ENCODE measurements around the gene KCNC1. TPM values are rescaled to one million over a fixed set of nuclear protein-coding genes. Genes with fewer than 3 reads are reported as not detected.

KCNC1 gene
- total RNA-seq, 1 donor from 2014 or later, result not detected

DNA sequence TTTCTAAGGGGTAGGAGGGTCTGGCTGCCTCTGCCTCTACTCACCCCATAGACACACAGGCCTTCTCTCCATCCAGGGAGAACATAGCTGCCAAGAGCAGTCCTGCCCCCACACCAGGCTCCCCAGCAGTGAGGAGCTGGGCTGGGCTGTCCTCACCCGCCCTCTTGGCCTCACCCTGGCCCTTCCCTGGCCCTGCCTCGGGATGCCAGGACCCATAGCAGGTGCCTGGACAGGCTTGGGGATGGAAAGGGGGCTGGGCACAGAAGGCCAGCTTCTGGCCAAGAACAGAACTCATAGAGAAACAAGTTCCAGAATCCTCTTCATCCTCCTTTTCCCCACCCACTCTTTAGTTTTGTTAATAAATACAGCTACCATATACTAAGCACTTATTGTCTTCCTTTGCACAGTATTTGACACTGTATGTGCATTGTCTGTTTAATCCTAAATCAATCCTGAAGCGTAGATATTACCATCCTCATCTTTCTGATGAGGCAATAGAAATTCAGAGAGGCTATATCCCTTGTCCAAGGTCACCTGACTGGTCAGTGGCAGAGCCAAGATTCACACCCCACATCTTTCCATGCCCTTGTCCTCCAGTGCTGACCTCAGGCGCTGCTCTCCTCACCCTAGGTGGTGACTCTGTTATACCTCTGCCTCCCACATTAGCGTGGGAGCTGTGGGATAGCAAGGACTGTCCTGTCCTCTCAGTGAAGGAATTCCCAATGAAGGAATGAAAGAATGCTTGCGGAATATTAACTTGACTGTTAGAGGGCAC is 37.2 kb upstream of the KCNC1 start:
- Histone ChIP-seq H3K27ac (no peak overlapping the region), H3K9me3 (no peaks in the 10 kb centered on the region), H3K36me3 (no peaks in the 10 kb centered on the region), H3K27me3 (peaks cover 6% of the 10 kb centered on the region), H3K4me3 (no peak overlapping the region), H3K4me1 (no peaks in the 10 kb centered on the region)
- TF ChIP-seq, protein P1, sequence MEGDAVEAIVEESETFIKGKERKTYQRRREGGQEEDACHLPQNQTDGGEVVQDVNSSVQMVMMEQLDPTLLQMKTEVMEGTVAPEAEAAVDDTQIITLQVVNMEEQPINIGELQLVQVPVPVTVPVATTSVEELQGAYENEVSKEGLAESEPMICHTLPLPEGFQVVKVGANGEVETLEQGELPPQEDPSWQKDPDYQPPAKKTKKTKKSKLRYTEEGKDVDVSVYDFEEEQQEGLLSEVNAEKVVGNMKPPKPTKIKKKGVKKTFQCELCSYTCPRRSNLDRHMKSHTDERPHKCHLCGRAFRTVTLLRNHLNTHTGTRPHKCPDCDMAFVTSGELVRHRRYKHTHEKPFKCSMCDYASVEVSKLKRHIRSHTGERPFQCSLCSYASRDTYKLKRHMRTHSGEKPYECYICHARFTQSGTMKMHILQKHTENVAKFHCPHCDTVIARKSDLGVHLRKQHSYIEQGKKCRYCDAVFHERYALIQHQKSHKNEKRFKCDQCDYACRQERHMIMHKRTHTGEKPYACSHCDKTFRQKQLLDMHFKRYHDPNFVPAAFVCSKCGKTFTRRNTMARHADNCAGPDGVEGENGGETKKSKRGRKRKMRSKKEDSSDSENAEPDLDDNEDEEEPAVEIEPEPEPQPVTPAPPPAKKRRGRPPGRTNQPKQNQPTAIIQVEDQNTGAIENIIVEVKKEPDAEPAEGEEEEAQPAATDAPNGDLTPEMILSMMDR (IDR thresholded peaks at IDR 0.05), result no peak
- no peak for DNase-seq (ENCODE audit: low spot score in 2 of 2)
- intact Hi-C loops (cut with DNase I), result no loop called here

DNA sequence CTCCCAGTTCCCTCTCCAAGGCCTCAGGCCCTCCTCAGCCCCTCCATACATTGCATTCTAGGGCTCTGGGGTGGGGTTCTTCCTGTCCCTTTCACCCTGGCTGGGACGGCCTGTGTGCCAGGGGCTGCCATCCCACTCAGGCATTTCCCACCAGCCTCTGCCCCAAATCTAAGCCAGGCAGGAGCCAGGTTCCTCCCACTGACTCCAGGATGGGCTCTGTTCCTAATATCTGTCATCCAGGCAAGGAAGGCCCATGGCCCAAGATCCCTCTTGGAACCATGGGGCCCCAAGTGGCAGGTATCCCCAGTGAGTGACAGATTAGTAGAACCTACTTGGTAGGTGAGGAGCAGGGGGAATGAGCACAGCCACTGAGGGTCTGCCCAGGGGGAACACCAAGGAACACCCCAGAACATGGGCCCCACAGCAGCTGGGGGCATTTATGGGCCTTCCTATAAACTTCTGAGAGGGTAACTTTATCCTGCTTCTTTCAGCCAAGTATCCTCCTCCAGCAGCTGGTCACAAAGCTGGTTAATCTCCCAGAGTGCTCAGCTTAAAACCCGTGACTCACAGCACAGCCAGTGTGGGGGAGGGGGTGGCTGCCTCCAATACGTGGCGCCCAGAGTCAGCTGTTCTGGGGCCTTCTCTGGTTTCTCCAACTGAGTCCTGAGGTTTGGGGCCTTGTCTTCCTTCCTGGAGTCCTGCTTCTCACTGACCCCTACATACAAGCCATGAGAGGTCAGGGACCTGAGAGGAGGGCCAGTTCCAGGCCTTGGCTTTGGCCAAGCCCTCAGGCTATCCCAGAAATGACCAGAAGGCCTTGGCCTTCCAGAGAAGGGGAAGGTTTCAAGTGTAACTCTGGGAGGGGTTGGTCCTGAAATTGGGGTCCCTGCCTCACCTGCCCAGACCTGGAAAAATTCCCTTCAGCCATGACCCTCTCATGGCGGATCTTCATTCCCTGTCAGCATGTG is 35.1 kb upstream of the KCNC1 start:
- no peaks in the 10 kb centered on the region for H3K4me1 ChIP-seq
- no peak overlapping the region for H3K27ac ChIP-seq
- no peaks in the 10 kb centered on the region for H3K36me3 ChIP-seq
- no peak overlapping the region for H3K4me3 ChIP-seq
- TF ChIP-seq, protein P1 (IDR thresholded peaks at IDR 0.05), result no peak
- intact Hi-C loops (cut with DNase I), result no loop called here
- peaks cover 6% of the 10 kb centered on the region for H3K27me3 ChIP-seq
- no peaks in the 10 kb centered on the region for H3K9me3 ChIP-seq
- DNase-seq (ENCODE audit: low spot score in 2 of 2), result no peak

DNA sequence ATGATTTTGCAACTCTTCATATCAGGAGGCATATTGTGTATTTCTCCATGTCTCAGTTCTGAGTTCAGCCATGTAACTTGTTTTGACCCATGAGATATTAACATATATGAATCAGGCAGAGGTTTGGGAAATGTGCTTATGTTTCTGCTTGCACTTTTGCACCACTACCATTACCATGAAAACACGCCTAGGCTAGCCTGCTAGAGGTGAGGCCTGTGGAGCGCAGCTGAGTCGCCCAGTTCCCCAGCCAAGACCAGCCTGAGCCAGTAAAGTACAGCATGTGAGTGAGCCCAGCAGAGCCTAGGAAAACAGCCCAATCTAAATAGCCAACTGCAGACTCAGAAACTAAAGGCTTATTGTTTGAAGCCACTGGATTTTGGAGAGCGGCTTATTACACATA is 33.6 kb upstream of the KCNC1 start:
- no peak for DNase-seq (ENCODE audit: low spot score in 2 of 2)
- TF ChIP-seq, protein P1 (IDR thresholded peaks at IDR 0.05), result no peak
- Histone ChIP-seq H3K4me1 (no peaks in the 10 kb centered on the region), H3K27ac (no peak overlapping the region), H3K27me3 (peaks cover under 1% of the 10 kb centered on the region), H3K36me3 (no peaks in the 10 kb centered on the region), H3K9me3 (no peaks in the 10 kb centered on the region), H3K4me3 (no peak overlapping the region)
- intact Hi-C loops (cut with DNase I), result no loop called here

DNA sequence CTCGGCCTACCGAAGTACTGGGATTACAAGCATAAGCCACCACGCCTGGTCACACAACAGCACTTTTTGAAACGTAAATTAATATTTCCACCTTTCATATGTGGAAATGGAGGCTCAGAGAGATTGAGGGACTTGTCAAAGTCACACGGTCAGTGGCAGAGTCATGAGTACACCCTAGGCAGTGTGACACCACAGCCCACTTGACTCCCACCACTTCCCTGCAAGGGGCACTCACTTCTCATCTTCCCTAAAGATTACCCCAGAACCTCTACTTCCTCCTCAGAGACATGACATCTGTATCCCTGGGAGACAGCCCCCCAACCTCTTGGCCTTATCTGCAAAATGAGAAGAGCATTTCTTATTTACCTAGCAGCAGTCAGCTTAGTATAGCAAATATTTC is 31.7 kb upstream of the KCNC1 start:
- no peak for DNase-seq (ENCODE audit: low spot score in 2 of 2)
- H3K9me3 ChIP-seq, result no peaks in the 10 kb centered on the region
- H3K4me3 ChIP-seq, result no peak overlapping the region
- no peaks in the 10 kb centered on the region for H3K4me1 ChIP-seq
- no peak overlapping the region for H3K27ac ChIP-seq
- TF ChIP-seq, protein P1 (IDR thresholded peaks at IDR 0.05), result no peak
- H3K27me3 ChIP-seq, result no peaks in the 10 kb centered on the region
- no peaks in the 10 kb centered on the region for H3K36me3 ChIP-seq
- intact Hi-C loops (cut with DNase I), result no loop called here

DNA sequence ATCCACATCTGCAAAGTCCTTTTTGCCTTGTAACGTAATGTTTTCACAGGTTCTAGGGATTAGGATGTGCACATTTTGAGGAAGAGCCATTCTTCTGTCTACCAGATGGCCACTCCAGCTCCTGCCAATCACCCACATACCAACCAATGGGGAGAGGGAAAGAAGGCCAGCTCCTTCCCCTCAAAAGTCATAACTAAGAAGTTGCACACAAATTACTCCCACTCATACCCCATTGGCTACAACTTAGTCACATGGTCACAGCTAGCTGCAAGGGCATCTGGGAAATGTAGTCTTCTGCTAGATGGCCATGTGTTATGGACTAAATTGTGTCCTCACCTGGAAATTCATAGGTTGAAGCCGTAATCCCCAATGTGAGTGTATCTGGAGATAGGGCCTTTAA is 30.6 kb upstream of the KCNC1 start:
- Histone ChIP-seq H3K4me1 (no peaks in the 10 kb centered on the region), H3K4me3 (no peak overlapping the region), H3K27ac (no peak overlapping the region), H3K9me3 (no peaks in the 10 kb centered on the region), H3K27me3 (no peaks in the 10 kb centered on the region), H3K36me3 (no peaks in the 10 kb centered on the region)
- TF ChIP-seq, protein P1 (IDR thresholded peaks at IDR 0.05), result no peak
- DNase-seq (ENCODE audit: low spot score in 2 of 2), result no peak
- intact Hi-C loops (cut with DNase I), result no loop called here

Data from ascending aorta (tissue), 2 donors.